ENCODE results near the gene HHEX.
"Not testable (repeated sequence)": the region's sequence is repeated elsewhere in the genome, so short reads cannot be mapped to it uniquely, and the experiment has no call there.

Gene HHEX

GRCh38 chr10:92737484-92737883 is 47.7 kb downstream of the HHEX start:
- no peak for DNase-seq (ENCODE audit: low read depth)

- DNase-seq (ENCODE audit: low read depth) = no peak
These were observed 51.0 kb downstream of the HHEX start for GRCh38 chr10:92740762-92741161.

GRCh38 chr10:92741741-92742140 is 52.0 kb downstream of the HHEX start:
- DNase-seq (ENCODE audit: low read depth) = not testable (repeated sequence)

GRCh38 chr10:92742331-92743228 is 52.8 kb downstream of the HHEX start:
- DNase-seq (ENCODE audit: low read depth) = no peak
